NCI-H2081 (cell line): ENCODE measurements around the gene RMND5B.
"Not testable (repeated sequence)": the region's sequence is repeated elsewhere in the genome, so short reads cannot be mapped to it uniquely, and the experiment has no call there.

Experiments used
- DNase-seq, 2 experiments: peaks; one replicate each; lab custom pipeline; 2025; lab: John Stamatoyannopoulos, UW

Gene RMND5B

DNA sequence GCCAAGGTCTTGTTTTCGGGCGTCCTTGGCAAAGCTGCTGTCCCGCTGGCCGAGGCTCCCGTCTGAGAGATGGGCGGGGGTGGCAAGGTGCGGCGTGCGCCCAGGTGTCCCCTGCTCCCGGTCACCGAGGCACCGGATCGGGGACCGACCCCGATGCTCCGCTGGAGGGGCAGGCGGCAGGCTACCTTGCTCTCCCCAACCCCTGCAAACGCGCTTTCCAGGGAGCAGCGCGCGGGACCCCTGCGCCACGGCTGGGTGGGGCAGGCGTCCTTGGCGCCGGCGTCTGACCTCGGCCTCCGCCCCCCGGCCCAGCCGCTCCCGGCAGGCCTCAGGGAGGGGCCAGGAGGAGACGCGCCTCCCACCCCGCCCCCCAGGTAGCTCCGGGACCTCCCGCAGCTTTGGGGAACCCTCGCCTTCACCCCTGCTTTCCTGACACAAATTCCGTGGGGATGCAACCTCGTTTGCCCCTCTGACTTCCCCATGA, 16.9 kb upstream of the RMND5B start:
- no peak for DNase-seq

DNA sequence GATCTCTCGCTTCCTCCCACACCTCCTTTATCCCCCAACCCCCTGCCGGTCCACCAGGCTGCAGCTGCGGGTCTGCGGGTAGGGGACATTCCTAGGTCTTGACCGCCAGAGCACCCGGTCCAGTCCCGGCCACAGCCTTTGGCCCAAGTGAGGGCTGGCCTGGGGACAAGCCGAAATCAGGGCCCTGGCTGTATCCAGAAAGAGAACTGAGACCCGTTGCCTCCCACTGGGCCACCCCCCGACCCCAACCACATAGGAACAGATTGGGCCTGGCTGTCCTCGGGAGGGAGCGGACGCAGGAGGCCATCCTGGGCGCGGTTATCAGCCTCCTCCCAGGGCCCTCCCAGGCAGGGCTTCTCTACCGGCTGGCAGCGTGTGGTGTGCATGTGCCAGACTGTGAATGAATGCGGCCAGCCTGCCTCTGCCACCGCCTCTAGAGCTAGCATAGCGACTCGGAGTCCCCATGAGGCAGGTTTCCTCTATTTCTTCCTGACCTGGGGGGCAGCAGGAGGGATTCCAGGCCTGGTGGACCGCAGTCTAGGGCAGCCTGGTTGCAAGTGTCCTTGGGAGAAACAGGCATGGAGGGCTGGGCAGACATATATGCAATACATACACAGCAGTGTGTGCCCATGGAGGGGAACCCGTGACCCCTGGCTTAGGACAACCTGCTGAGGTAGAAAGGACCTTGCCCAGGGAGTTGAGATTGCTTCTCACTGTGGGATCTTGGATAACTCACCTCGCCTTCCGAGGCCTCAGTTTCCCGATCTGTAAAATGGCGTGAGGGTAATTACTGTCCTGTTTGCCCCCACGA, 16.3 kb upstream of the RMND5B start:
- DNase-seq, result no peak

DNA sequence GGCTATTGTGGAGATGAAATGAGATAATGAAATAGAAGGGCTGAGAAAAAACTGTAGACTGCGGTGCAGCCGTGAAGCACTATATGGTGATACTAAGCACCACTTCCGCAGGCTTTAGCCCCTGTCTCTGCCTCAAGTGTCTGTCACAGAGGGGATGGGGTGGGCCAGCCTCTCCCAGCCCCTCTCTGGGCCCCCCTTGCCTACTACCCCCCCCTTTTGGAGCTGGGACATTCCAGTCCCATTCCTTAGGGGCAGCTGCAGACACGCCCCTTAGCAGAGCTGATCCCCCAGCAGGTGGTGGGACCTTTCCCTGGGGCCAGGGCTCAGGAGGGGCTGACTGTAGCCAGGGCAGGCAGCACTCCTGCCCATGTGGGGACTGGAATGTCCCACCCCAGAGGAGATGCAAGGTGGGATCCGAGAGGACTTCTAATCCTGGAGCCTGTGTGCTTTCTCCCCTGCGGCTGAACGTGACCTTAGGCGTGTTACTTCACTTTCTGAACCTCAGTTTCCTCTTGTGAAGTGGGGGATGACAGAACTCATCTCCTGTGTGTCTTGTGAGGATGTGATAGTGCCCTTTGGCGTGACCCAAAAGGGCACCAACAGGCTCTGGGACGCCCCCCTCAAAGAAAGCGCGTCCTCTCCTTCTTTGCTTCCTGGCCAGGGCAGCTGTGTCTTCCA, 15.5 kb upstream of the RMND5B start:
- no peak for DNase-seq

DNA sequence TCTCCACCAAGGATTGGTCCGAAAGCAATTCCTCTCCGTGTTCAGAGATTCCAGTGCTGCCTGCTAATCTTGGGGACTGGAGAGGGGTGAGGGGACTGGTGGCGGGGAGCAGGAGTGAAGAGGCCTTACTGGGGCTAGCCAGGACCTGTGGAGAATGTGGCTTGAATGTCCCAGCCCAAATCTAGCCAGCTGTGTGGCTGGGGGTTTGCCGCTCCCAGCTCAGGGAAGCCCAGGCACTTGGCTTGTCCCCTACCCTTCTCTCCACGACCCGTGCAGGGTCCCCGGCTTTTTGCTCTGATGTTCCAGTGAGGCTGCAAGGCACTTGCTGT, 15.0 kb upstream of the RMND5B start:
- no peak for DNase-seq

DNA sequence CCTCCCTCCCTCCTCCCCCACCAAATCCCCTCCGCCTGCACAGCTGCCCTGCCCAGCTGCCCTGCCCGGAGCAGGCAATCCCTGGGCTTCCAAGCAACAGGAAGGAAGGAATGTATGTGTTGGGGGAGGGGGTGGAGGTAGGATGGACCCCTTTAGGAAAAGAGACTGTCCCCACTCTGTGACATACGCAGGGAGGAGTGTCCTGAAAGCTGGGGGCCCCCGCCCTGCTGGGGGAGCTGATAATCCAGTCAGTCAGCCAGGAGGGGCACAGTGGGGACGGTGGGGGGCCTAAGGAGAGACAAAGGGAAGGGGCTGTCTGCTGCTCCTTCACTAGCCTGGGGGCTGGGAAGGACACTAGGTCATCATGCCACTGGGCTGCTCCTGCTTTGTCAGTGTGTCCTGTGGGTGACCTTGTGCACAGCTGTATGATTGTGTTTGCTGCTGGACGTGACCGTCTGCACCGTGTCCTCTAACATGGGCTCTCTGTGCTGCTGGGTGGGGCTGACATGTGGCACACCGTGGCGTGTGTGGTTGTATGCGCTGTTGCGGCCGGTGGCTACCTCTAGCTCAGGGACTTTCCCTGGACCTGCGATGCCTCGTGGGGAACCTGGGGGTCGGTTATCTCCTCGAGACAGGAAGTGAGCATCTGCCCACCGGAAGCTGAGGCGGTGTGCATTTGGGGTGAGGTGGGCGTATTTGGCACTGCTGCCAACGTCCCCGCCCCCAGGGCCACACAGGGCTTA, 14.5 kb upstream of the RMND5B start:
- no peak for DNase-seq

DNA sequence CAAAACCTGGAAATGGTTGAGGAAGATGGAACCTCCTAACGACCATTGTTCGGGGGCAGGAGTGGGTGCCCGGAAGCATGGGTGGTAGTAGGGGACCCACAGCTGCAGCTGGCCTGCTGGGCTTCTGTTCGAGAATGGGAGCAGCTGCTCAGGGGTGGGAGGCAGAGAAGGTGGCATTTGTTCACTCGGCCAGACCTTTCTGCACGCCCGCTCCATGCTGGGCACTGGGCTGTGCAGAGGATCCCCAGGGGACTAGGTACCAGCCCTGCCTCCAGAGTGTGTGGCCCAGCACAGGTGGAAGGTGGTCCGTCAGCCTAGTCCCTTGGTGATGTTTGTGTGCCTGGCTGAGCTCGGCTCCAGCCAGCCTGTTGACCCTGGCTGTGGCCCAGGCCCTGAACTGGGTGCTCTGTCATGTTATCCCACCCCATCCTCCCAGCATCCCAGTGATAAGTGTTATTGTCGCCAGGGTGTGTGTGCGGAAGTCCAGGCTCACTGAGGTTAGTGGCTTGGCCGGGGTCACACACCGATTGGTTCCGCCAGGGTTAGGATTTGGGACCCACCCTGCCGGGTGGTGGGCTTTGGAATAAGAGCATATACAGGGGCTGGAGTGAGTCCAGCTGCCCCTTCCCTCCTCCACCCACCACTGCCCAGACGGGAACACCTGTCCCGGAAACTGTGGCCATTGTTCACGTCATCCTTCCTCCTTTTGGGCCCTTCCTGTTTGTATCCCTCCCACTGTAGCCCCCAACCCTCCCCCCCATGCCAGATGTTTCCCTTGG, 12.7 kb upstream of the RMND5B start:
- DNase-seq, result no peak

DNA sequence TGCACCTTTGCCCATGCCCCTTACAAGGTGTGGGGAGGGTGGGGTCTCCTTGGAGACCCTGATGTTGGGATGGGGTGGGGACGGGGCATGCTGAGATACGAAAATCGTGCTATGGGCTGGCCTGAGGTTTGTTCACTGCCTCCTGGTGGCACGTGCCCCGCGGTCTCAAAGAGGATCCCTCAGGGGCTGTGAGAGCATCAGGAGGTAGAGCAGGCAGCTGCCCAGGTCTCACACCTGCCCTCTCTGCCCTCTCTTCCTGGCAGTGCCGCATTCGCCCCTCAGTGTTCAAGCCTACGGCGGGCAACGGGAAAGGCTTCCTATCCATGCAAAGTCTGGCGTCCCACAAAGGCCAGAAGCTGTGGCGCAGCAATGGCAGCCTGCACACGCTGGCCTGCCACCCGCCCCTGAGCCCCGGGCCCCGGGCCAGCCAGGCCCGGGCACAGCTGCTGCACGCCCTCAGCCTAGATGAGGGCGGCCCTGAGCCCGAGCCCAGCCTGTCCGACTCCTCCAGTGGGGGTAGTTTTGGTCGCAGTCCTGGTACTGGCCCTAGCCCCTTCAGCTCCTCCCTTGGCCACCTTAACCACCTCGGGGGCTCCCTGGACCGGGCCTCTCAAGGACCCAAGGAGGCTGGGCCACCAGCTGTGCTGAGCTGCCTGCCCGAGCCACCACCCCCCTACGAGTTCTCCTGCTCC, 10.8 kb upstream of the RMND5B start:
- no peak for DNase-seq

DNA sequence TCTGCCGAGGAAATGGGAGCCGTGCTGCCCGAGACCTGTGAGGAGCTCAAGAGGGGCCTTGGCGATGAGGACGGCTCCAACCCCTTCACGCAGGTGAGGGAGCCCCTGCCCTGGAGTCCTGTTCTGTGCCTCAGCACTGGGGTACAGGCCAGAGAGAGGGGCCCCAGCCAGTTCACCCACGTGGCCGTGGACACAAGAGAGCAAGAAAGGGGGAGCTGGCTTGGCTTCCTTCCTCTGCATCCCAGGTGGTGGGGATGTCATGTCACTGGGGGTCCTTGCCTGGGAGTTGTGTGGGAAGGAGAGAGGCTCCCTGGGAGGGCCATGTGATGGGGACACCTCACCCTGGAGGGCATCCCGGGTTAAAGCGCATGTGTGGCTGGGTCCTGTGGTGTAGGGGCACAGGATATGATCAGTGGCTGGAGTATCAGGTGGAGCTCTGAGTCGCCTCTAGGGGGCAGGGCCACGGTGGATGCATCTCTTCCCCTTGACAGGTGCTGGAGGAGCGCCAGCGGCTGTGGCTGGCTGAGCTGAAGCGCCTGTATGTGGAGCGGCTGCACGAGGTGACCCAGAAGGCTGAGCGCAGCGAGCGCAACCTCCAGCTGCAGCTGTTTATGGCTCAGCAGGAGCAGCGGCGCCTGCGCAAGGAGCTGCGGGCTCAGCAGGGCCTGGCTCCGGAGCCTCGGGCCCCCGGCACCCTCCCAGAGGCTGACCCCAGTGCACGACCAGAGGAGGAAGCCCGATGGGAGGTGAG, 10.0 kb upstream of the RMND5B start:
- peak; percentile 89 to 96 for DNase-seq

DNA sequence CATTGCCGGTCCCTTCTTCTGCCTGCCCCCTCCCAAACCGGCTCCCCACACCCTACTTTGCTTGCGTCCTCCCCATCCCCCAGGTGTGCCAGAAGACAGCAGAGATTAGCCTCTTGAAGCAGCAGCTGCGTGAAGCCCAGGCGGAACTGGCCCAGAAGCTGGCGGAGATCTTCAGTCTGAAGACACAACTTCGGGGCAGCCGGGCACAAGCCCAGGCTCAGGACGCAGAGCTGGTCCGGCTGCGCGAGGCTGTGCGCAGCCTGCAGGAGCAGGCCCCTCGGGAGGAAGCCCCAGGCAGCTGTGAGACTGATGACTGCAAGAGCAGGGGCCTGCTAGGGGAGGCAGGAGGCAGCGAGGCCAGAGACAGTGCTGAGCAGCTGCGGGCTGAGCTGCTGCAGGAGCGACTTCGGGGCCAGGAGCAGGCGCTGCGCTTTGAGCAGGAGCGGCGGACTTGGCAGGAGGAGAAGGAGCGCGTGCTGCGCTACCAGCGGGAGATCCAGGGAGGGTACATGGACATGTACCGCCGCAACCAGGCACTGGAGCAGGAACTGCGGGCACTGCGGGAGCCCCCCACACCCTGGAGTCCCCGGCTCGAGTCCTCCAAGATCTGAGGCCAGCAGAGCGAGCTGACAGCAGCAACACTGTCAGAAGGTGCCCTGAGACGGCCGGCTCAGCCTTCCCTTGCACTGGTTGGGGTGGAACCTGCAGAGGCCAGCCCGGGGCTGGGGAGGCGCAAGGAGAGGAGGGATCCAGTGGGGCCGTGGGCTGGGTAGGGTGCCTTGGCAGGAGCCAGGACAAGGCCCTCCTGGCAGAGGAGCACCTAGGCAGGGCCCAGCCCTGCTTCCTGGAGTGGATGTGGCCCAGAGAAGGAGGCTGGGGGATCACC, 9.2 kb upstream of the RMND5B start:
- no peak for DNase-seq

DNA sequence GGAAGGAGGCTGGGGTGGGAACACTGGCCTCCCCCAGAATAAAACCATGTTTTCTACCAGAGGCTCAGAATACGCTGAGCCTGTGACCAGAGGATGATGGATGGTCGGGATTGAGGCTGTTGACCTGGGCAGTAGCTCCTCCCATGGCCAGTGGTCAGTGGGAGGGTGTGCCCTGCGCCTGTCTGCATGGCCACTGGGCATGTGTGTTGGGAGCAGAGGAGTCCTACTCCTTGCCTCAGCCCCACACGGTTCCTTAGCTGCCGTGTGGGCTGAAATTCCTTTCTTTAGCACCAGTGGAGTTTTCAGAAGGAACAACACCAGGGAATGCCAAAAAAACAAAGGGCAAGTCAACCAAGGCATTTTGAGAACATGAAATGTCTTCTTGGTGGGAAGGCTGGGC, 8.5 kb upstream of the RMND5B start:
- no peak for DNase-seq

DNA sequence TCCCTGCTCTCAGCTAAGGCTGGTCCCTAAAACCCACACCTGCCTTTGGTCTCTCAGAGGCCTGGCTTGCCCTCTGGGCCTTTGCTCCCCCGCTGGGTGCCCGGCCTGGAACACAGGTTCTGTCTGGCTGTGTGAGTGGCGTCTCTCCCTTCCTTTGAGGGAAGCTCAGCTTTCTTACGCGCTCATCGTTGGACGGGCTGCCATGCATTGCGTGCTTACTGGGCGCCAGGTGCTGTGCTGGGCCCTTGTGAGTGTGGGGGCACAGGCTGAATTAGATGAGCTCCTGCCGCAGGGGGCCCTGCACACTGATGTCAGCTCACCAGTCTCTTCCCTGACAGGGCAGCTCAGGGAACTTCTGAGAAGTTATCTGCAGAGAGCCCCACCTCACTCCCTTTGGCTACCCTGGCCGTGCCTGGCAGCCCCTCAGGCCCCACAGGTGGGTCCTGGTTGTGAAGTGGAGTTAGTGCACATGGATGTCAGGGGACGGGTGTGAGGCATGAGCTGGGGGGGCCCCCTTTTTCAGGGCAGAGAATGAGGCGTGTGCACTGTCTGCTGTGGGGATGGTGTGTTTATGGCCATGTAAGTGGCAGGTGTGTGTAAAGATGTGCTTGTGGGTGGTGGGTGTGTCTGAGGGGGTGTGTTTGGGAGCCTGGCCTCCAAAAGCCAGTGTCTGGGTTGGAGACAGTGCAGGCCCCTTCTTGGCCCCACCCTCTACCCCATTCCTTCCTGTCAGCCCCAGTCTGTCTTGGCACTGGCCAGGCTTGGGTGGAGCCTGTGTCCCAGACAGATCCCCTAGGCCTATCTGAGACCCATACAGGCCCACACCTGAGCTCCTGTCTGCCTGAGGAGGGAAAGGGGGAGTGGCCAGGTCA, 7.5 kb upstream of the RMND5B start:
- DNase-seq, result no peak

DNA sequence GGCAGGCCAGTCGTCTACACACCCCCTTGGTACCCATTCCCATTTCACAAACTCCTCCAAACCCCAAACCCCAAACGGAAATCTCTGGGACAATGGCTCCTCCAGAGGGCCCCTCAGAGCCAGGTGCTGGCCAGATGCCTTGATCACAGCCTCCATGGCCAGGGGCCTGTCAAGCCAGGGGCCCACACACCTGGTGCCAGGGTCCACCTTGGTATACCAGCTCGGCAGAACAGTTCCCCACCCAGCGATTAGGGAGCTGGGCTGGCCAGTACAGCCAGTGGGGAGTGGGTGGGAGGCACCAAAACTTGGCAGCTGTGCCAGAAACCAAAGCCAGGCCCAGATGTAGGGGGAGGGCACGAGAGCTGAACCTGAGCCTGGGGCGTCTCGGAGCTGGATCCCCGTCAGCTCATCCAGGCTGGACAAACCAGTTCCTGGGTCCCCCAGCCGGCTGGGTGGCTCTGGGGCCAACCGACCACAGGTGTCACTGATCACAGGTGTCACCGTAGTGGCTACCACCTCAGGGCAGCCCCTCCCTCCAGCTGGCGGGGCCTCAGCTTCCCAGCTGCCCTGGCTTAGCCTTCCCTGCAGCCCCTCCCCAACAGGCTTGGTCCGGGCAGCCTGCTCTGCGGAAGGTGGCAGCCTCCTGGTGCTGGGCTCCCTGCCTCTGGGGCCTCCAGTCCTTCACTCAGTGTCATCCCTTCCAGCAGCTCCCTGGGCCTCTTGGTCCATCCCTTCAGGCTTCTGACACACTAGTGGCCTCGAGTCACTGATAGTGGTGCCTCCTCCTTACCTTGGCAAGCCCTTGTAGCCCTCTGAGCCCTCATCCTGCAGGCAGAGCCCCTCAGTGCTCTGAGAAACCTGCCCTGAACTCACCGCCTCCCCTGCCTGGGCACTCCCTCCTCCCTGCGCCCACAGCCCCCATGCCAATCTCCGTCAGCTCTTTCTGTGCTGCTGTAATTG, 6.6 kb upstream of the RMND5B start:
- DNase-seq, result no peak

DNA sequence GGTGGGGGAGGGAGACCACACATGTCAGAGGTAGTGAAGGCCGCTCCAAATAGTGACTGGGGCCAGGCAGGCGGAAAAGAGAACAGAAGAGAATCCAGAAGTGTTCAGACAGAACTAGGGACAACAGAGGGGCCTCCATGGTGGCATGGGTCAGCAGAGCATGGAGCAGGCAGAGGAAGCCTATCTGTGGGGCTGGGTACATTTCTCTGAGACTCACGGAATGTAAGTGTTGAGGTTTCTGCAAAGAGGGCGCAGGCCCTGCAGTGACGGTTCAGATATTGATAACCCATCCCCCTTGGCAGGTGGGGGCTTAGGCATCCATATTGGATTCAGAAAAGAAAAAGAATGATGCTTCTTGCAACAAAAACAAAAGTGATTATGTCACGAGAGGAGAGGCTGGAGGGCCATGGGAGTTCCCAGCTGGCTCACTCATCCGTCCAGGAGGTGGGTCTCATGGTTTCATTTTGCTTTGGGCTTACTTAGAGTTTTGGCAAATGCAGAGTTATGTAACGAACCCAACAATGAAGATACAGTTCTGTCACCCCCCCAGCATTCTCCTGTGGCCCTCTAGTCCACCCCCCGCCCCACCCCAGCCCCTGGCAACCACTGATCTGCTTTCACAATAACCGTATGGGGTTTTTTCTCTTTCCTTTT, 5.4 kb upstream of the RMND5B start:
- no peak for DNase-seq

DNA sequence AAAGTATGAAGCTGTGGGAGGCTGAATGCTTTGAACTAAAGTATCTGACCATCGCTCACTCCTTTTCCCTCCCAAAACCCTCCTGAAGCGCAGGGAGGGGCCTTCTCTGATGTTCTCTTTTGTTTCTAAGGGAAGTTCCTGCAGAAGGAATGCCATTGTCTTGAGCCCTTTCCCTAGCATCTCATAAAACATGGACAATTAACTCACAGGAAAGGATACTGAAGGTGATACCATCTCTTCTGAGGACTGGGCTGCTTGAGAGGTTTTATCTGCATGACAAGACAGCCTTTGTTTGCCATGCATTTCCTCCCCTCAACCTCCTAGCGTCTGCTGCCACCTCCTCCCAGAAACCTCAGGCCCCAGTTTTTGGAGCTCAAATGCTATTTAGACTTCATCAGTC, 4.3 kb upstream of the RMND5B start:
- no peak for DNase-seq

DNA sequence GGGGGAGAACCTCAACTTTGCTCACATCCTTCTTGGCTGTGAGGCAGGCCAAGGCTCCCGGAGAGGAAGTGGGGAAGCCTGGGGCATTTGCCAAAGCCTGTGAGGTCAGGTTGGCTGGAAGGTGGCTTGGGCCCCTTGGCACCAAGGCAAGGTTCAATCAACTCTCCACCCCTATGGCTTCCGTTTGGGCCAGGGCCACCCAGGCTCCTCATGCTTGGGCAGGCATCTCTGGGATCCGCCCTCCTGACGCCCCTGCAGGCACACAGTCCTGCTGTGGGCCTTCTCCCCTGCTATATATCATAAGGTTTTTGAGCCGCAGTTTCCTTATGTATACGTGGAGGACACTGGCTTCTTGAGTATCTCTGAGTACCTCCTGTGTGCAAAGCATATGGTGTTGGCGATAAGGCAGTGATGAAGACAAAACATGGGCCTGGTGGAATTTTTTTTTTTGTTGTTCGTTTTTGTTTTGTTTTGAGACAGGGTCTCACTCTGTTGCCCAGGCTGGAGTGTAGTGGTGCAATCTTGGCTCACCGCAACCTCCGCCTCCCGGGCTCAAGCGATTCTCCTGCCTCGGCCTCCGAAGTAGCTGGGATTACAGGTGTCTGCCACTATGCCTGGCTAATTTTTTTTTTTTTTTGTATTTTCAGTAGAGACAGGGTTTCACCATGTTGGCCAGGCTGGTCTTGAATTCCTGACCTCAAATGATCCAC, 3.4 kb upstream of the RMND5B start:
- not testable (repeated sequence) for DNase-seq

DNA sequence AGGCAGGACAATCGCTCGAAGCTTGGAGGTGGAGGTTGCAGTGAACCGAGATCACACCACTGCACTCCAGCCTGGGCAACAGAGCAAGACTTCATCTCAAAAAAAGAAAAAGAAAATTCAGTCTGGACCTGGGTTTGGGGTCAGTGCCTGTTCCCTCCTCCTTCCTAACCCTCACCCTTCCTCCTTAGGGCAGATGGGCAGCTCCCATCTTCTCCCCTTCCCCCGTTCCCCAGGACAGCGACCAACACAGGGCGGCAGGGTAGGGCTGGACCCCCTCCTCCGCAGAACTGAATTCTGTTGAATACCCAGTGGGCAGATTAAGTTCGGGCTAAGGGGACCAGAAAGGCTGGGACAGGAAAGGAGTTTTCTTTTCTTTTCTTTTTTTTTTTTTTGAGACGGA, 1.5 kb upstream of the RMND5B start:
- no peak for DNase-seq

DNA sequence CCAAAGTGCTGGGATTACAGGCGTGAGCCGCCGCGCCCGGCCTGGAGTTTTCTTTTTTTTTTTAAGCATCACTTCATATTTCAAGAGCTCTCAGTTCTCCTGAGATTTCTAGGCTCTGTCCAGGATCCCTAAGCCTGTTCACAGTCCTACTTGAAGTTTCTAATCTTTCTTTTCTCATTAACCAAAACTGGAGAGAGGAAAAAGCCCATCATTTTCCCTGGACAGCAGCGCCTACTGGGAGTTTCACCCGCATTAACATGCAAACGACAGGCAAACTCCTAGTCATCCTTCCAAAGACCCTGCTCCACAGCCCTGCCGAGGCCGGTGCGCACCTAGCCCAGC, 609 bp upstream of the RMND5B start:
- not testable (repeated sequence) for DNase-seq
